OCI-LY1 (cell line): ENCODE measurements around the gene CD300E.

ENCODE experiments used
- CTCF ChIP-seq: fragments of 200-600 bp; sonication (generic), shearing (Covaris generic); IDR thresholded peaks from 2 replicates; pipeline ENCODE4 v1.5.1; 2017; ENCODE audit warnings: mild to moderate bottlenecking, antibody characterized with exemption, low read length, moderate library complexity, mixed read lengths
- EZH2 ChIP-seq: fragments of 200-600 bp; sonication (generic), shearing (Covaris generic); IDR thresholded peaks from 2 replicates; pipeline ENCODE4 v1.8.0; 2017; ENCODE audit warnings: borderline replicate concordance, mixed run types, mild to moderate bottlenecking, antibody characterized with exemption, low read length, moderate library complexity, mixed read lengths

- TF ChIP-seq CTCF: no peak
- TF ChIP-seq EZH2: no peak
Observed at GRCh38 chr17:74599448-74599939, 24.0 kb downstream of the CD300E start.
